ENCODE results near the gene SMIM43. TPM values are rescaled to one million over a fixed set of nuclear protein-coding genes. Genes with fewer than 3 reads are reported as not detected.

Gene SMIM43
- total and polyA plus RNA-seq, 2 of the 8 experiments (the other 6 are each of a cell fraction or from before 2014, with no cell fraction given): 0.50 to 0.94 TPM

DNA sequence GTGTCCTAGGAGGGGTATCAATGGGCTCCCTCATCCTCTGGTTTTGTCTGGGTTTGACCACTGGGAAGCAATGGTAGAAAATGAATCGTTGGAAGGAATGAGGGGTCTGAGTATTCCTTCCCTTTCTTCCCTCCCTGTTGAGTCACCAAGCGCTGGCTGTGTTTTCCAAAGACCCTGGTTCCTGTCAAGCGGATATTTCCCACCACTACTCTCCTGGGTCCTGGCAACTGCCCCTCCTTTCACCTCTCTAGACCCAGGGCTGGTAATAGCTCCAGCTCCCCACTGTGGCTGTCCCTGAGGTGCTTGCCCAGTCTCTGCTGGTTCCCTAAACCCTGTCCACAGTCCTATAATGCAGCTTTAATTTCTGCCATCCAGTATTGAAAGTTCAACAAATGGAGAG is 22.2 kb downstream of the SMIM43 start (continued):
- TF ChIP-seq CBX5 (IDR thresholded peaks at IDR 0.05; ENCODE audit: low read depth, low read length) (no peak), HDAC2 (IDR thresholded peaks at IDR 0.05; ENCODE audit: borderline replicate concordance in 1 of 2, low read depth in 2 of 2, low read length in 2 of 2) (no peak)

All from H1 (cell line).